Hindlimb muscle (tissue), 1 donor: ENCODE results near the gene MYCBPAP. TPM values are rescaled to one million over a fixed set of nuclear protein-coding genes. Genes with fewer than 3 reads are reported as not detected.

Source experiments
- DNase-seq: peaks from one replicate; pipeline ENCODE4 v3.0.0-alpha.2; 2013
- polyA plus RNA-seq: library from polyadenylated mRNA; unstranded; fragments of 120-200 nt; gene quantifications from one replicate; pipeline ENCODE4 v1.2.1, GENCODE V29; 2013; ENCODE audit not compliant: insufficient read length

MYCBPAP gene
- polyA plus RNA-seq, 1 donor = 1.0 TPM

- DNase-seq = no peak
Observed at GRCh38 chr17:50577451-50577954, 69.3 kb downstream of the MYCBPAP start.

DNA sequence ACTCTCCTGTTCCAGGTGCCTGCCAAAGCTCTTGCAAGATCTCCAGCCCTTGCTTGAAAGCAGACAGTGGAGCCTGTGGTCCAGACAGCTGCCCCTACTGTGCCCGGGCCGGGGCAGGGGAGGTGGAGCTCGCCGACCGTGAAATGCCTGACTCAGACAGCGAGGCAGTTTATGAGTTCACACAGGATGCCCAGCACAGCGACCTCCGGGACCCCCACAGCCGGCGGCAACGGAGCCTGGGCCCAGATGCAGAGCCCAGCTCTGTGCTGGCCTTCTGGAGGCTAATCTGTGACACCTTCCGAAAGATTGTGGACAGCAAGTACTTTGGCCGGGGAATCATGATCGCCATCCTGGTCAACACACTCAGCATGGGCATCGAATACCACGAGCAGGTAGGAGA, 69.9 kb downstream of the MYCBPAP start:
- DNase-seq = no peak

GRCh38 chr17:50579399-50579798, 71.2 kb downstream of the MYCBPAP start:
- DNase-seq = no peak

DNA sequence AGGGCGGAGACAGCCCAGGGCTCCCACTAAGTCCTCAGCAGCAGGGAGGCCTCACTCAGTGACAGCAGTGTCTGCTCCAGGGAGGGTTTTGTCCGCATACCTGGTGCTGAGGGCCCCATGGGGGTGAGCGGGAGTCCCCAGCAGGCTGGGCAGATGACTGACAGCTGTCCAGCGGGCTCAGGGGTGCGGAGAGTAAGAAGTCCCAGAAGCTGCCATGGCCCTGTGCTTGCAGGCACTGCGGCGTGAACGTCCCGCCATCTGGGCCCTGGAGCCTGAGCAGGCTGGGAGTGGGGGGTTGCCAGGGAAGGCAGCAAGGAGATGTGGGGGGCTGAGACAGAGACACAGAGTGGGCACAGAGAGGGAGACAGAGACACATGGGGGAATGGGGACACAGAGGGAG, 72.4 kb downstream of the MYCBPAP start:
- no peak for DNase-seq

Other genes with a start within 250 kb of the MYCBPAP start
- gene TMEM92, start 234.0 kb upstream of the MYCBPAP start, polyA plus RNA-seq = 1.8 TPM
- gene XYLT2, start 162.3 kb upstream of the MYCBPAP start, polyA plus RNA-seq = 27.3 TPM
- gene MRPL27, start 135.3 kb upstream of the MYCBPAP start, polyA plus RNA-seq = 52.5 TPM
- 4.9 TPM for gene EME1, start 135.2 kb upstream of the MYCBPAP start, polyA plus RNA-seq
- gene LRRC59, start 110.9 kb upstream of the MYCBPAP start, polyA plus RNA-seq = 45.1 TPM
- 85.4 TPM for gene ACSF2, start 82.2 kb upstream of the MYCBPAP start, polyA plus RNA-seq
- gene CHAD, start 39.6 kb upstream of the MYCBPAP start, polyA plus RNA-seq = 4.4 TPM
- 36.9 TPM for gene RSAD1, start 29.6 kb upstream of the MYCBPAP start, polyA plus RNA-seq
- gene EPN3, start 24.3 kb downstream of the MYCBPAP start, polyA plus RNA-seq = 1.5 TPM
- gene SPATA20, start 38.7 kb downstream of the MYCBPAP start, polyA plus RNA-seq = 31.4 TPM
- gene CACNA1G, start 52.3 kb downstream of the MYCBPAP start, polyA plus RNA-seq = 4.8 TPM
- gene ABCC3, start 126.4 kb downstream of the MYCBPAP start, polyA plus RNA-seq = 0.66 TPM
- gene ANKRD40, start 199.5 kb downstream of the MYCBPAP start, polyA plus RNA-seq = 45.4 TPM
- gene LUC7L3, start 211.2 kb downstream of the MYCBPAP start, polyA plus RNA-seq = 270 TPM